ENCODE data around the gene ADAP1.

The ADAP1 gene

DNA sequence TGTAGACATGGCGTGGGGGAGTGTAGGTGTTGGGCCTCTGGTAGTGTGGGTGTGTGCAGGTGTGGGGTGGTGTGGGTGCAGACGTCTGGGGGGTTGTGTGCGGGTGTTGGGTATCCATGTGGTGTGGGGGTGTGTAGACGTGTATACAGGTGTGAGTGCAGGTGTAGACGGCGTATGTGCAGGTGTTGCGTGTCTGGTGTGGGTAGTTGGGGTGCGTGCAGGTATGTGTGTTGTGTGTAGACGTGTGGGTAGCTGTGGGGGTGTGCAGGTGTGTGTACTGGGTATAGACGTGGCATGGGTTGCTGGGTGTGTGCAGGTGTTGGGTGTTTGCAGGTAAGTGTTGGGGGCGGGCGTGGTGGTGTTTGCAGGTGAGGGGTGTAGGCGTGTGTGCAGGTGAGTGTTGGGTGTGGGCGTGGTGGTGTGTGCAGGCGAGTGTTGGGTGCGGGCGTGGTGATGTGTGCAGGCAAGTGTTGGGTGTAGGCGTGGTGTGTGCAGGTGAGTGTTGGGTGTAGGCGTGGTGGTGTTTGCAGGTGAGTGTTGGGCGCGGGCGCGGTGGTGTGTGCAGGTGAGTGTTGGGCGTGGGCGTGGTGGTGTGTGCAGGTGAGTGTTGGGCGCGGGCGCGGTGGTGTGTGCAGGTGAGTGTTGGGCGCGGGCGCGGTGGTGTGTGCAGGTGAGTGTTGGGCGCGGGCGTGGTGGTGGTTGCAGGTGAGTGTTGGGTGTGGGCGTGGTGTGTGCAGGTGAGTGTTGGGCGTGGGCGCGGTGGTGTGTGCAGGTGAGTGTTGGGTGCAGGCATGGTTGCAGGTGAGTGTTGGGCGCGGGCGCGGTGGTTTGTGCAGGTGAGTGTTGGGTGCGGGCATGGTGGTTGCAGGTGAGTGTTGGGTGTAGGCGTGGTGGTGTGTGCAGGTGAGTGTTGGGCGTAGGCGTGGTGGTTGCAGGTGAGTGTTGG is 61.6 kb downstream of the ADAP1 start:
- no peak for DNase-seq

DNA sequence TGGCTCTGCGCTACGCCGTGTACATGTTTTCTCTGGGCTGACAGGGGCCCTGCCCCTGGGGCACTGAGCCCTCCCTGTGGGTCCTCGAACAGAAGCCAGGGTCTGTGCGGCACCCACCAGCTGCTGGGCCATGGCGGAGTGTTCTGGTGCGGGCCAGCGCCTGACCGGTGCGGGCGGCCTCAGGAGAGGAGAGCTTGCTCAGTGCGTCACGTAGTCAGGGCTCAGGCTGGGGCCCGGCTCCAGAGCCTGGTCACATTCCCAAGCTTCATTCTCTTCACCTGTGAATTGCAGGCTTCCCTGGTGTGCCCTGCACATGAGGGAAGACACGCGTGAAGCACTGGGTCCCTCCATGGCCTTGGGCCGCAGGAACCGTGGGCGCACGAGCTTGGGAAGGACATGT is 62.7 kb downstream of the ADAP1 start:
- no peak for DNase-seq

DNA sequence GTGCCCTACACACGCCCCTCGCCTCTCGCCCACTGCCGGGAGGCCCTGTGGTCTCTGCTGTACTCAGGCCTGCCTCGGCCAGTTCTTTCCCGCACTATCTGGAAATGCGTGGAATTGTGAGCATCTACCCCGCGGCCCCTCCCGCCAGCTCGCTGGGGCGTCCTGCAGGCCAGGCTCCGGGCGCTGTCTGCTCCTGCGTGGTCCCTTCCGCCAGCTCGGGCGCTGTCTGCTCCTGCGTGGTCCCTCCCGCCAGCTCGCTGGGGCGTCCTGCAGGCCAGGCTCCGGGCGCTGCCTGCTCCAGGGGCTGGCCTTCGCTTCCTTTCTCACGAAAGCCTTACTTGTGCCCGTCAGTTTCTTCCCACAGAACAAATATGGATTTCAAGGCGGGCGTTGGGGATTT is 63.2 kb downstream of the ADAP1 start:
- DNase-seq = no peak

DNA sequence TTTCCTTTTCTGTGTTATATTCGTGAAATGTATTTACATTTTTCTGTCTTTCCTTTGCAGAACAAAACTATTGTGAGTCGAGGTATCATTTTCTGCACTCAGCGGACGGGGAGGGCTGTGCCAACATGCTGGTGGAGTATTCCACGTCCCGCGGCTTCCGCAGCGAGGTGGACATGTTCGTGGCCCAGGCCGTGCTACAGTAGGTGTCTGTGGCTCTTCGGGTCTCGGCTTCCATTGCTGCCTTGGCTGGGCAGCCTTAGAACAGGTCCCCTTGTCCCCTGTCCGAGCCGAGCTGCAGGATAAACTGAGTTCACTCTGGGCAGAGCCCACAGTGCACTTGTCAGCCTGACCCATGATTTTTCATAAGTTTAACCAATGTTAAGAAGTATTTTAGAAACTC is 63.6 kb downstream of the ADAP1 start:
- no peak for DNase-seq

DNA sequence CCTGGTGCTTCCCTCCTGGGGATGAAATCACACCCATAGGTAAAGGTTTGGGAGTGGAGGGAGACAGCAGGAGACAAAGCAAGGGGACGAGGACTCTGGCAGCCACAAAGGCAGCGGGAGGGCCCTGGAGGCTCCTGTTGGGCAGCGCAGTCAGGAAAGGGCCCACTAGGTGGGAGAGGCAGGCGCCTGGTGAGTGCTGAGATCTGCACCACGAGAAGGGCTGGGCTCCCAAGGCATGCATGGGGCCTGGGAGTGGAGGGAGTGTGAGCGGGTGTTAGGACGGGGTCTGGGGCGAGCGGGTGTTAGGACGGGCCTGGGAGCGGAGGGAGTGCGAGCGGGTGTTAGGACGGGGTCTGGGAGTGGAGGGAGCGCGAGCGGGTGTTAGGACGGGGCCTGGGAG is 65.1 kb downstream of the ADAP1 start:
- no peak for DNase-seq

DNA sequence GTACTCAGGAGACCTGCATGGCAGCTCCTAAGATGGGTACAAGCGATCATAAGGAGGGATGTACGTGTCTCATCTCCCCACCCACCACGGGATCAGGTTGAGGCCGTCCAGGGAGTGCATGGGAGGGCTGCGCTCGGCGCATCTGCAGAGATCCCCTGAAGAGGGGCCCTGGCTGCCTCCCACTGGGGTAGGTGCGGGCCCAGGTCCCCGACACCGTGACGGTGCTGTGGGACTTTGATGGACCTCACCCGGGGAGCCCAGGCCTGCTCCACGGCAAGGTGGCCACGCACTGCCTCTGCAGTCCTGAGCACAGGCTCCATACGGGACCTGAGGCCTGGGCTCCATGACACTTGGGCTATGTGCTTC is 65.5 kb downstream of the ADAP1 start:
- no peak for DNase-seq

DNA sequence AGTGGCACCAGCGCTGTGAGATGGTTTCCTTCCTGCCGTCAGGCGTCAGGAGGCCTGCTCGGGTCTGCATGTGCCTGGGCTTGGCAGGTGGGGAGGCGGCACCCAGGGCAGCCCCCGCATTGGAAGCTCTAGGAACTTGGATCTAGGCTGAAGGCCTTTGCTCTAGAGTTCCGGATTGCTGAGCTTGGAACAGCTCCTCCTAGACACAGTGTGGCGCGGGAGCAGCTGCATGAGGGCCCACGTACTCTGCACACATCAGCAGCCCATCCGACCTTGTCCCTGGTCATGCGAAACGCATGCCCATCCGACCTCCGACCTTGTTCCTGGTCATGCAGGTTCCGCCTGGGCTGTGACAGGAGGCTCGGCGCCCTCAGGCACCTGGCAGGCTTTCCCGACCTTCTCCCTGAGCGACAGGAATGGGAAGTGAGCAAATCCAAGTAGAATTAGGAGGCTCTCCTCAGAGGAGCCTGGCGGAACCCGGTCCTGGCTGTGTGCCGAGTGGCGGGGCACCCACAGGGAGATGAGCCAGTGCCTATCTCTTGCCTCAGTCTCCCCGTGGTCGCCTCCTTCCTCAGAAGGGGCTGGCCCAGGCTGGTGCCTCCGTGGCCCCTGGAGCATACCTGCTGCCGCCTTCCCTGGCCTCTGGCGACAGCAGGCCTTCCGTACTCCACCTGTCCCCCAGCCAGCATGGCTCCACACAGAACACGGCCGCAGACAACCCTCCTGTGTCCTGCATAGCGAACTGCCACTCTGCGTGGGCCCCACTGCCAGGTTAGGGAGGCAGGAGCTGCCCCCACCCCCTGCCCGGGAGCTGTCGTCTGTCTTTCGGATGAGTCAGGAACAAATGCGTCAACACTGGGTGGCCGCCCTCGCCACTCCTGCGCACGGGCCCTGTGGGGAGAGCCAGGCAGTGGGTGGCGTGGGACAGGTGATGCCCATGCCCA is 66.1 kb downstream of the ADAP1 start:
- no peak for DNase-seq

DNA sequence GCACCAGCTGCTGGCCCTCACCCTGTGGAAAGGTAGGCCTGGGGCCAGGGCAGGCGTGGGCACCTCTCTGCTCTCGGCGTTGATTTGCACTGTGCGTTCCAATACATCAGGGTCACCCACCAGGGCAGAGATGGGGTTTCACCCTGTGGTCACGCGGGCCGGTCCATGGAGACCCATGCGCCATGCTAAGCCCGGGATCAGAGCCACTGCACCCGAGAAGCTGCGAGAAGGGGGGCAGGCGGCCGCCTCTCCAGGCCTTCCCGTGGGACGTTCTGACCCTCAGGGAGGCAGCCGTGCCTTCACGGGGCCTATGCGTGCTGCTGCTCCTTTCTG is 67.0 kb downstream of the ADAP1 start:
- no peak for DNase-seq

DNA sequence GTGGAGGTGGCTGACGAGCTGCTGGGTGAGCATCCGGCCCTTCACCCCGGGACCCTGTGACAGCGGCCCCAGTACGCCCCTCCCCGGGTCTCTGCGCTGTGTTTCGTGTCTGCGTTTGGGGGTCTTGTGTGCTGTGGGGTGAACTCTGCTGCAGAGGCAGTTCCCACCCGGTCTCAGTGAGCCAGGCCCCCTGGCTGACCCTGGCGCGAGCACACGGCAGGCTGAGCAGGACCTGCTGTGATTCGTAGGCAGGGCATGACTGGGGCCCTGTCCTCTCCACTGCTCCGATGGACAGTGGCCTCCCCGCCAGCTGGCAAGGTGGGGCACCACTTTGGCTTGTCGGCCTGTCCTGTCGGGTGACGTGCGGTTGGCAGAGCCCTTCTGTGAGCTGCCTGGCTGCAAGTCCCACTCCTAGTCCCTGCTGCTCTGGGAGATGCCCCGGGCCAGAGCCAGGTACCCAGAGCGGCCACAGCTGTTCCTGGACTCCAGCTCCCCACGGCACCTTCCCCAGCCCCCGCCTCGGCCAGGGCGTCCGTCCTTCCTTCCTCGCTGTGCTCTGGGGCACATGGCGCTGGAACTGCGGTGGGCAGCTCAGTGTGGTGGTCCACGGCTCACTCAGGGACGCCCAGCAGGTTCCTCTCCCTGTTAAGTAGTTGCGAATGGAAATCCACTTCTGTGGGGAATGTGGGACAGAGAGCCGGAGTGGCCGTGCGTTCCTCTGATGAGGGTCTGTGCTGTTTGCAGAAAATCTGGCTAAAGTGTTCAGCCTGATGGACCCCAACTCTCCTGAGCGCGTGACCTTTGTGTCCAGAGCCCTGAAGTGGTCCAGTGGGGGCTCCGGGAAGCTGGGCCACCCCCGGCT is 67.6 kb downstream of the ADAP1 start:
- DNase-seq = no peak

DNA sequence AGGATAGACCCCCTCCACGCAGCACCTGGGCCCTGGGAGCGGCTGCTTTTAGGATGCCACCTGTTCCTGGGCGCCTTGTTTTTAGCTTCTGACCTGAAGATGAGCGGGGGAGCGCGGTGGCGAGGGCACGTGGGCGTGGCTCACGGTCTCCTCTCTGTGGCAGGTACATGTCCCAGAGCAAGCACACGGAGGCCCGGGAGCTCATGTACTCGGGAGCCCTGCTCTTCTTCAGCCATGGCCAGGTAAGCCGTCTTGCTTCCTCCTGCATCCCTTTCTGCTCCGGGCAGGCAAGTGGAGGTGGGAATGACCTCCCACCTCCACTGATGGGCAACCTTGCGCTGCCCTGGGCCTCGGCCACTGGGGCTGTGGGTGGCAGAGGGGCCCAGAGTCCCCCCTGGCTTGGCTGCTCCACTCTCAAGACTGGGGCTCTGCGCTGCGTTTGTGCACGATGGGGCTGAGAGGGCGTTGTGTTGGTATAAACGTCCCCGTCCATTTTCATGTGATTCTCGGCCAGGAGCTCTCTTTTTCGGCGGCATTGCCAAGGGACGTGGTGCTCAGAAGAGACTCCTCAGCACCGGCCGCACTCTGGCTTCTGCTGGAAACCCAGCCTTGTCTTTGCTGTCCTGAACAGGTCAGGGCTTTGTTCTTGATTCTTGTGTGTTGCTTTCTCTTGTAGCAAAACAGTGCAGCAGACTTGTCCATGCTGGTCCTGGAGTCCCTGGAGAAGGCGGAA is 68.4 kb downstream of the ADAP1 start:
- DNase-seq = no peak

DNA sequence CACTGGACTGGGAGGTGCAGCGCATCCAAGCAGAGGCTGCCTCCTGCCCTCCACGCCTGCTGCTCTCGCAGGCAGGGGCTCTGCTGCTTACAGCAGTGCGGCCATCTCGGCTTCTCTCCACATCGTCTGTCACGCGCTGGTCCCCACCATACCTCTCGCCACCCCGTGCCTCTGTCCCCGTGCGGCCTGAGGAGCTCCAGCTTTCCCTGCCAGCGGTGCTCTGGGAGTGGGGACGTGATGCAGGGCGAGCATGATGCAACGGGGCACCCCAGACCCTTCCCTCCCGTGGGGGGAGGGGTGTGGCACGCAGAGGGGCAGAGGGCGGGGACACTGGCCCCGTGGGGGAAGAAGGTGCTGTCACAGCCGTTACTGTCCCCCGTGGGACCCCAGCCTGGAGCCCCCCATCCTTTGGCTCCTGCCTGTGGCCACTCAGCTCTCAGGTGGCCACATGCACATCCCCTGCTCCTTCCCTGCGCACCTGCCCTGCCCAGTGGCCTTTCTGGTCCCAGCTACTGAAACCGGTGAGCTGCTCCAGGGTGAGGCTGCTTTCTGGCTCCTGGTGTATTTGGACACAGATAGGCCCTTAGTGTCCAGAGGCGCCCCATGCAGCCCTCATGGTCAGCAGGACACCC is 69.1 kb downstream of the ADAP1 start:
- DNase-seq = no peak

DNA sequence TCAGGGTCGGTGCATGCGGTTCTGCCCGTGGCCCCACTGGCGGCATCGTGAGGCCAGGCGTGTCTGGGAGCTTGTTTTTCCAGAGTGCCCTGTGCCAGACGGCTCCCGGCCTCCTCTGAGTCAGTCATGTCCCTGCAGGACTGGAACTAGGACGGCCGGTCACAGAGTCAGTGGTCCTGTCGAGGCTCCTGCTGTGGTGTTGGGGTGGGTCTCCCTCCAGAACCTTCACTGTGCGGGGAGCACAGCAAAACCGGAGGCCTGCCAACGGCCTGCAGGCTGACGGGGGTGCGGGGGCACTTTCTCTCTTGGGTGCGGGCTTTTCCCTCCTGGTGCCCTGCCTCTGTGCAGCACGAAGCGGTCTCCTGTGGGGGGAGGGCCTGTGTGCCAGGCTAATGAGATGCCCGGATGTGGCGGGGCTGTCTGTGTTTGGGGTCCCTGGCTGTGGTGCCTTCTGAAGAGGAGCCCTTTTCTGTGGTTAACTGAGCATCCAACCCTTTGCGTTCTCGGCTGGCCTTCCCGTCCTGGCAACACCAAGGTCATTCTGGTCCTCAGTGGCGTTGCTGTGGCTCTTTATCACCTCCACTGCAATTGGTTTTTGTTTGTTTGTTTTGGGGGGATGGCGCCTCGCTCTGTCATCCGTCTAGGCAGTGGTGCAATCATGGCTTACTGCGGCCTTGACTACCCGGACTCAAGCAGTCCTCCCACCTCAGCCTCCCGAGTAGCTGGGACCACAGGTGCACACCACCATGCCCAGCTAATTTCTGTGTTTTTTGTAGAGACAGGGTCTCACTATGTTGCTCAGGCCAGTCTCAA is 70.1 kb downstream of the ADAP1 start:
- no peak for DNase-seq

DNA sequence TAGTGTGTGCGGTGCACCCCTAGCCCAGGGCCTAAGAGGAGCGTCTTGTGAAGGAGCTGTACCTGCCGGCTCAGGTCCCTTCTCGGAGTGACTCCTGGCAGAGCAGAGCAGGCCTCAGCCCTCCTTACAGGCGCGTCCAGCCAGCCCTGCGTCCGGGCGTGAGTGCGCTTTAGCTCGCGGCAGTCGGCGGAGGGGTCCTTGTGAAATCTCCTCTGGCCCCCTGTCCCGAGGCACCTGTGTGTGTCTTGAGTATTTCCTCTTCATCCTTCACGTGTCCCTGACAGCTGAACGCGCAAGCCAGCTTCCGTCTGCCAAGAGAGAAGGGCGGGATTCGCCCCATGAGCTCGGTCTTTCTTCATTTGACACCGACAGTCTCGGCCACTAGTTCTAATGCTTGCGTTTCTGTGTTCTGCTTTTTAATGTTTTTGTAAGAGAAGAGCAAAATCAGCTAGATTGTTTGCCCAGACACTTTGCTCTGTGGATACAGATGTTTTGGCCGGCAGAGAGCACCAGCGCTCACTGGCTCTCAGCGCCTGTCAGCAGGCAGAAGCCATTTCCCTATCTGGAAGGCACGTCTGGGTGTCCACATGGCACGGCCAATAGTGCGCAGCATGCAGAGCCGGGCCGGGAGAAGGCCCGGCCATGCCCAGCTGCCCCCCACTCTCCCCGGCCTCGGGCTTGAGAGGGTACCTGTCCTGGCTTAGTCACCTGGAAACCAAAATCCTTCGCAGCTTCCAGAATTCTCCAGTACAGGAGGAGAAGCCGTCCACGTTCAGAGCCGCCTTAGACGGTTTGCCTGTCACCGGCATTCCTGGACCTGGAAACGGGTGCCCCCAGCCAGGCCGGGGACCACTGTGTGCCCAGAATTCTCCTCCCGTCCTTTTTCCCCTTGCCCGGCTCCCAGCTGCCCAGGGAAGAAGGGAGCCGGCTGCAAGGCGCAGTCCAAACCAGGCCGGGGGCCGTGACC is 71.1 kb downstream of the ADAP1 start:
- DNase-seq = no peak

DNA sequence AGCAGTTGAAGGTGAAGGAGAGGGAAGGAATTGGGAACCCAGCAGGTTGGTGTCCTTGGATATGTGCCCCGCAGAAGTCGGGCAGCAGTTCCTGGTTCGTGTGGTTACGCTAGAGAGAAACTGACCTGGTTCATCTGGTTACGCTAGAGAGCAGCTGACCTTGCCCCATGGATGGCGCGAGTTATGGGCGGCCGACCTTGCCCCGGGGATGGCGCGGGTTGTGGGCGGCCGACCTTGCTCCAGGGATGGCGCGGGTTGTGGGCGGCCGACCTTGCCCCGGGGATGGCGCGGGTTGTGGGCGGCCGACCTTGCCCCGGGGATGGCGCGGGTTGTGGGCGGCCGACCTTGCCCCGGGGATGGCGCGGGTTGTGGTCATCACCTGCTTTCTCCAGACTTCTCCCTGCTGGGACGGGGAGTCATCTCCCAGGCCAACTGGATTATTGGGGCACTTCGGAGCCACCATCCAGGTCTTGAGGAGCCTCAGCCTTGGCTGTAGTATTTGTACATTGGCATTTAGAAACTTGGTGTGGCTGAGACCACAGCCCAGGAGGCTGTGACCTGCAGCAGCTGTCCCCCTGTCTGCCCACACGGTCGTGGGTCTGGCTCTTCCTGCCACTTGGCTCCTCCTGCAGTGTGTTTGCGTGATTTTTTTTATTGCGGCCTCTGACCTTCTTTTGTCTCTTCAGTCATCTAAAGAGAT is 72.0 kb downstream of the ADAP1 start:
- DNase-seq = no peak

DNA sequence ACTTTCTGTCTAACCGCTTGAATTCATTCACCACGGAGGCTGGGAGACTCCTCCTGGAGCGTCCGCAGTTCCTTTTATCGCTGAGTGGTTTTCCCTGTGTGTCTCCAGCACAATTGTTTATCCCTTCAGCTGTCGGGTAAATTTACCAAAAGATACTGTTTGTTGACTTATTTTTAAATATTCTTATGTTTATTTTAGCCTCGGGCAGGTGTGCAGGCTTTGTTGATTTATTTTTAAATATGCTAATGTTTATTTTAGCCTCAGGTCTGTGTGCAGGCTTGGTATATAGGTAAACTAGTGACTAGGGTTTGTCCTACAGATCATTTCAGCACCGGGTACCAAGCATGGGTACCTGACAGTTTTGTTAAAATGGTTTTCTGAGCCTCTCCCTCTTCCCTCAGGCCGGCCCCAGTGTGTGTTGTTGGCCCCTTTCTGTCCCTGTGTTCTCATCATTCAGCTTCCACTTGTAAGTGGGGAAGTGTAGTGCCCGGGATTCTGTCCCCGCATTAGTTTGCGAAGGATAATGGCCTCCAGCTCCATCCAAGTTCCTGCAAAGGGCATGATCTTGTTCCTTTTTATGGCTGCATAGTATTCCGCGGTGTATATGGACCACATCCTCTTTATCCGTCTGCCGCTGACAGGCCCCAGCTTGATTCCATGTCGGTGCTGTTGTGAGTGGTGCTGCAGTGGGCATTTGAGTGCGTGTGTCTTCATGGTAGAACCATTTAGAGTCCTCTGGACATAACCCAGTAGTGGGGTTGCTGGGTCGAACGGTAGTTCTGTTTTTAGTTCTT is 72.8 kb downstream of the ADAP1 start:
- DNase-seq = no peak

DNA sequence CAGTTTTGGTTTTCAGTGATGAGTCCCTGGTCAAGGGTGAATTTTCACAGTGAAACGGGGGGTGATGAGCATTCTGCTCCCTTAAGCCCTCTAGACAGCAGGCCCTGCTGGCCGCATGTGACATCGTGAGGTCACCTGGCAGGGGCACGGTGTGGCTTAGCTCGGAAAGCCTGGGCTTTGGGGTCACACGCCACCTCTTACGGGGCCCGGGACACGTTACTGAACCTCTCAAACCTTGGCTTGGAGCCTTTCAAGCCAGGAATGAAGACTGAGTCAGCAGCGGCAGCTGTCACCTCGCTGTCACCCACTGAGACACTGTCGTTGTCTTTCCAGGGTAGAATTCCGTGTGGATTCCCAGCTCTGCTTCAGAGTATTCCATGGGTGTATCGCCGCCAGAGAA is 74.0 kb downstream of the ADAP1 start:
- no peak for DNase-seq

DNA sequence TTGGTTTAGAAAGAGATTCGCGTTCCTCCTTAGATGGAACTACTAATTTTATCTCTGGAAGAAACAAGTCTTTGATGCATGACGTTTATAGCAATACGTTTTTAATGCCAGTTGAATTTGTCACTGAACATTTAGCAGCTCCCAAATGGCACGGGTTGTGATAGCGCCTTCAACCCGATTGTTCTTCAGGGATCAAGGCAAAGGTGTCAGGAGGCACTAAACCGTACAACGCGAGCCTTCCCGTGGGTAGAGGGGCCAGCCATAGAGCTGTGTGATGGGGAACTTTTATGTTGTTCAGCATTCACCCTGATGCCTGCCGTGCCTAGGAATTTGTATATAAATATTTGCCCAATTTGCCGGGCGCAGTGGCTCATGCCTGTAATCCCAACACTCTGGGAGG is 74.8 kb downstream of the ADAP1 start:
- no peak for DNase-seq

DNA sequence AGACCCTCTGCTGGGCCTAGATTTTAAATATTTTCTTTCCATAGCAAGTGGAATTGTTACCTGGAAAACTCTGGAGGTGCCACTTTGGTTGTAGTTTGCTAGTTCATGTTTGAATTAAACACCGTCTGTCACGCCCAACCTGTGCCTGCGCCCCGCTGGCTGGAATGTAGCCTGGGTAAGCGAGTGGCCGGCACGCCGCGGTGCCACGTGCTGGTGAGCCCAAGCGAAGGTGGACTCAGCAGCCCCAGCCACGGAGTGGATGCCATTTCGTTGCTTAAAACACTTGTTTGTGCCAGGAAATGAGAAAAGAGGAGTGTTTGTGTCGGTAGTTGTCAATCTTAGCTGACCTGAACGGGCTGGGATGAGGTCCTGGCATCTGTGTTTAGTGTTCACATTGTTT is 75.4 kb downstream of the ADAP1 start:
- DNase-seq = no peak
